Body of pancreas (tissue), 4 donors: ENCODE measurements around the gene ZNF135.

ENCODE experiments used
- POLR2A ChIP-seq, 3 donors: fragments of 450-650 bp; IDR thresholded peaks; one replicate each; pipeline ENCODE4 v1.6.1; 2016; ENCODE audit warnings: antibody characterized with exemption in 3 of 3, mild to moderate bottlenecking in 2 of 3
- TF ChIP-seq, protein P1 (sequence below), 7 experiments: fragments of 450-650 bp in 4 of 7; fragments of 200-600 bp in 3 of 7; sonication (generic) in 3 of 7; IDR thresholded peaks; one replicate each; pipeline ENCODE4 v1.5.1; 2016 to 2019; ENCODE audit warnings: antibody characterized with exemption in 7 of 7

DNA sequence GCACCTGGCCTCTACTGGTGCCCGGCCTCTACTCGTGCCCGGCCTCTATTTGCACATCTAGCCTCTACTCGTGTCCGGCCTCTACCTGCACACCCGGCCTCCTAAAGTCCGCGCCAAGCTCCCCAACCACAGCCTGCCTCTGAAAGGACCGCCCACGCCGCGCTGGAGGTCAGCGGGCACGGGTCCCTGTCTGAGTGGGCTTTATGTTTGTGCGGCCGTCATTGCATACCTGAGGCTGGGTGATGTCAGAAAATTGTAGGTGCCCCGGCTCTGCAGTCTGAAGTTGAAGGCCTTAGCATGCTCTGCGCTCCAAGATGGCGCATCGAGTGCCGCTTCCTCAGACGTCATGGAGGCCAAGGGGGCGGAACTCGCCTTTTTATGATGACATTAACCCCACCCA lies 1.1 kb downstream of the ZNF135 start:
- TF ChIP-seq, protein P1, sequence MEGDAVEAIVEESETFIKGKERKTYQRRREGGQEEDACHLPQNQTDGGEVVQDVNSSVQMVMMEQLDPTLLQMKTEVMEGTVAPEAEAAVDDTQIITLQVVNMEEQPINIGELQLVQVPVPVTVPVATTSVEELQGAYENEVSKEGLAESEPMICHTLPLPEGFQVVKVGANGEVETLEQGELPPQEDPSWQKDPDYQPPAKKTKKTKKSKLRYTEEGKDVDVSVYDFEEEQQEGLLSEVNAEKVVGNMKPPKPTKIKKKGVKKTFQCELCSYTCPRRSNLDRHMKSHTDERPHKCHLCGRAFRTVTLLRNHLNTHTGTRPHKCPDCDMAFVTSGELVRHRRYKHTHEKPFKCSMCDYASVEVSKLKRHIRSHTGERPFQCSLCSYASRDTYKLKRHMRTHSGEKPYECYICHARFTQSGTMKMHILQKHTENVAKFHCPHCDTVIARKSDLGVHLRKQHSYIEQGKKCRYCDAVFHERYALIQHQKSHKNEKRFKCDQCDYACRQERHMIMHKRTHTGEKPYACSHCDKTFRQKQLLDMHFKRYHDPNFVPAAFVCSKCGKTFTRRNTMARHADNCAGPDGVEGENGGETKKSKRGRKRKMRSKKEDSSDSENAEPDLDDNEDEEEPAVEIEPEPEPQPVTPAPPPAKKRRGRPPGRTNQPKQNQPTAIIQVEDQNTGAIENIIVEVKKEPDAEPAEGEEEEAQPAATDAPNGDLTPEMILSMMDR (IDR thresholded peaks at IDR 0.05), result no peak
- TF ChIP-seq POLR2A (IDR thresholded peaks at IDR 0.05), result no peak
